HG02943 (cell line): ENCODE data around the gene MC3R.

Experiments
- ATAC-seq: cut with Tn5 transposase; IDR thresholded peaks from one replicate; pipeline ENCODE4 v1.9.1; 2021; ENCODE audit warnings: mild to moderate bottlenecking, low read depth, moderate library complexity; ENCODE audit not compliant: unreplicated experiment

The MC3R gene

GRCh38 chr20:56249244-56249955 is 868 bp downstream of the MC3R start:
- ATAC-seq, result no peak

GRCh38 chr20:56249956-56250355 is 1.4 kb downstream of the MC3R start:
- no peak for ATAC-seq

- no peak for ATAC-seq
Measured at GRCh38 chr20:56257604-56258003, 9.1 kb downstream of the MC3R start.

- ATAC-seq, result no peak
Measured at GRCh38 chr20:56259948-56260347, 11.4 kb downstream of the MC3R start.

GRCh38 chr20:56268536-56268935 is 20.0 kb downstream of the MC3R start:
- no peak for ATAC-seq

- ATAC-seq, result no peak
Measured at GRCh38 chr20:56271974-56272373, 23.4 kb downstream of the MC3R start.

GRCh38 chr20:56273491-56273890 is 25.0 kb downstream of the MC3R start:
- ATAC-seq, result no peak

- ATAC-seq, result no peak
Measured at GRCh38 chr20:56274156-56274555, 25.6 kb downstream of the MC3R start.

- no peak for ATAC-seq
Measured at GRCh38 chr20:56278196-56278595, 29.7 kb downstream of the MC3R start.

- no peak for ATAC-seq
Measured at GRCh38 chr20:56285496-56285895, 37.0 kb downstream of the MC3R start.

- ATAC-seq, result no peak
Measured at GRCh38 chr20:56289652-56290051, 41.1 kb downstream of the MC3R start.

- no peak for ATAC-seq
Measured at GRCh38 chr20:56299362-56299761, 50.8 kb downstream of the MC3R start.
